NCI-H1092 treated with DMSO at 0.1 percent for 48 hours (cell line): ENCODE measurements around the gene RASL12.
A peak's percentile ranks its signal among the peaks of the same experiment; 100 is the strongest.
"Not testable (repeated sequence)": the region's sequence is repeated elsewhere in the genome, so short reads cannot be mapped to it uniquely, and the experiment has no call there.

Experiments
- DNase-seq: peaks from one replicate; lab custom pipeline; 2025; lab: John Stamatoyannopoulos, UW

Gene RASL12

GRCh38 chr15:65056106-65056505 is 11.7 kb downstream of the RASL12 start:
- DNase-seq: no peak

DNA sequence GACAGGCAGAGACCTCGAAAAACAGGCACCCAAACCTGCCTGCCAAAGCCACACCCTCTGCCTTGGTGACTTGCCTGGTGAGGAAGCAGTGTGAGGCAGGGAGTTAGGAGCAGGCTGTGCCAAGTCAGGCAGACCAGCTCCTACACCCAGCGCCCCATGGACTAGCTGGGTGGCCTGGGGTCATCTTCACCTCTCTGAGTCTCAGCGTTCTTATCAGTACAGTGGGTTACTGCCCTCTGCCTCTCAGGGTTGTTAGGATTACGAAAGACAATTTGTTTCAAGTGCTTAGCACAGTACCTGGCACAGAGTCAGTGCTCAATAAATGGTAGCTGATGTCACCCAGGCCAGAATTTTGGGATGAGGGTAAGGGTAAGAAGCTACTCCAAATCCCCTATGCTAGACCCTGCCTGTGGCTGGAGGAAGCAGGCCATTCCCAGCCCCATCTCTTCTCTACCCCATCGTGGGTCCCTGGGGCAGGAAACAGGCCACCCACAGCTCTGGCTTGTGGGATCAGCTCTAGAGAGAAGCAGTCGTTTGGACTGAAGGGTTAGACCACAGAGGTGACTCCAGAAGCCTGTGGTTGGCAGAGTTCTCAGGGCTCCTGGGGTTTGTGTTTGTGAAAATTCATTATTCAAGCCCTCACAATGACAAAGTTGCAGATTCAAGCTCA is 12.5 kb downstream of the RASL12 start:
- DNase-seq: no peak

DNA sequence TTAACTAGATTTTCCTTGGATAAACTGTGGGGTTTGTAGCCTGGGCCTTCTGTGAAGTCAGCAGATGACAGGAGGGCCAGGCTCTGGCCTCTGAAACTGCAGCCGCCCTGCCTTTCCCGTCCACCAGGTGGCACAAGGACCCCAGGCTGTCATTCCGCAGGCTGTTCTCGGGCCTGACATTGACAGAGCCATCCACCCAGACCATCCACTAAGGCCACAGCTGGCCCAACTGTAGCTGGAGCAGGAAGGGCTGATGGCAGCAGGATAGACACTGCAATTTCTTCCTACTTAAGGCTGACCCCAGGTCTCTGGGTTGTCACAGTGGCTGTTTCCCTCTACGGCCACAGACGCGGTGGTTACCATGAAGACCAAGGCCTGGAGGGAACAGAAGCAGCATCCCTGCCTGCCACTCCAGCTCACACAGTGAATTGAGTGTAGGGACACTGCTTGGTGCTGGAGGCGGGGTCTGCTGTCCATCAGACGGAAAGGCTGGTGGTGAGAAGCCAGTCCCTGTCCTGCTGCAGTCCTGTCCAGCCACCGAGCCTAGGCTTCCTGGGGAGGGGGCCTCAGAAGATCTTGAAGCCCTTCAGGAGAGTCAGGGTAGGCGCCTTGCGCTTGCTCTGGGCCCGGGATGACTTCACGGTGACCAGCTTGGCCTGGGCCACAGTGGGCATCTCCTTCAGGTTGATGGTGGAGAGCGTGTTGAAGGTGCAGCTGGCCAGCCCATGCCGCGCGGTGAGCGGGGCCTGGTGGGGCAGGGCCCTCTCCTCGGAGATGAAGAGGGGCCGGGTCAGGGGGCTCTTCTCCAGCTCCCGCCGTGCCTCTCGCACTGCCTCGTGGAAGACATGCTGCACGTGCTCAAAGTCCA is 13.2 kb downstream of the RASL12 start:
- peak; percentile 12 for DNase-seq

- DNase-seq: no peak
These were observed 14.8 kb downstream of the RASL12 start for GRCh38 chr15:65052956-65053355.

DNA sequence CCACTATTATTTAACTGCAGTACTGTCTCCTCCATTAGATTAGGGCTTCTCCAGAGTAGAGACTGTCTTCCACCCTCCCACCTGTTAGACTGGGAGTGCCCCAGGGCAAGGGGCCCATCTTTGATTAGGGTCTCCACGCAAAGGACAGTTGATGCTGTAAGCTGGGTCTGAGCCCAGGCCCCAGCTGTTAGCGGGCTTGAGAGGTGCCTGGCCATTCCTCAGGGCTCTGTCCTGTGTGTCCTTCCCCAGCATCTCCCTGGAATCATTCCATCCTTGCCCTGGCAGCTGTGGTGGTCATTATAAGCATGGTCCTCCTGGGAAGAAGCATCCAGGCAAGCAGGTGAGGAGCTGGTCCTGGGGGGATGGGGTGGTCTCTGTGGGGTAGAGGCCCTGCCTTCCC is 16.5 kb downstream of the RASL12 start:
- no peak for DNase-seq

GRCh38 chr15:65050270-65050669 is 17.5 kb downstream of the RASL12 start:
- DNase-seq: no peak

DNA sequence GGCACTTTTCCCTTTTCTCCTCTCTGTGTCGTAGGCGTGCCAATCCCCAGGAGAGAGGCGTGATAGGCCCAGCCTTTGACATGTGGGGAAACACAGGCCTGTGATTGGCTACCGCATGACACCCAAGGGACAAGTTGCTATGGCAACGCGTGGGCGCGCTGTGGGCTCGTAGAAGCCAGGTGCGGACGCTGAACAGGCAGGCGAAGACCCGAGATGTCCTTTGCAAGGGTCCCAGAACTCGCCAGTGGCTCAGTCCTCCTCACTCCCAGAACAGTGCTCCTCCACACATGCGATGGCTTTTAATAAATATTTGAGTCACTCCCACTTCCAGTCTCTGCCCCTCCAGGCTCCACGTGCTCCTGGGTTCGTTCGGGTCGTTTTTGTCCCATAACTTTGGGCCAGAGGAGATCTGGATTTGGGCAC is 18.4 kb downstream of the RASL12 start:
- peak; percentile 89 for DNase-seq

DNA sequence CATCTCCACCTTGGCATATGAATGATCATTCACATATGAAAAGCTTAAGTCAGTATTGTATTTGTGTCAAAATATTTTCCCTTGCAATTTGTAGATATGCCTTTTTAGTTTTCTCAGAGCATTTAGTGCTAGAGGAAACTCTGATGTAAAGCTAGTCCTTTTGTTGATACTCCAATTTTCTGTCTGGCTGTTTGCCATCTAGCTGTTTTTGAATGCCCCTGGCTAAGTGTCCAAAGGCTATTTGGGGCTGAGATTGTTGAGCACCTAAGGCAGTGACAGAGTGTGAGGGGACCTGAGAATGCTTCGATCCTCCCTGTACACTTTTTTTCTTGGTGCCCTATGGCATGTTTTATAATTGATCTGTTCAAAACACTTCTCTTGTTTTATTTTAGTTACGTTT is 19.6 kb downstream of the RASL12 start:
- DNase-seq: peak; percentile 10

DNA sequence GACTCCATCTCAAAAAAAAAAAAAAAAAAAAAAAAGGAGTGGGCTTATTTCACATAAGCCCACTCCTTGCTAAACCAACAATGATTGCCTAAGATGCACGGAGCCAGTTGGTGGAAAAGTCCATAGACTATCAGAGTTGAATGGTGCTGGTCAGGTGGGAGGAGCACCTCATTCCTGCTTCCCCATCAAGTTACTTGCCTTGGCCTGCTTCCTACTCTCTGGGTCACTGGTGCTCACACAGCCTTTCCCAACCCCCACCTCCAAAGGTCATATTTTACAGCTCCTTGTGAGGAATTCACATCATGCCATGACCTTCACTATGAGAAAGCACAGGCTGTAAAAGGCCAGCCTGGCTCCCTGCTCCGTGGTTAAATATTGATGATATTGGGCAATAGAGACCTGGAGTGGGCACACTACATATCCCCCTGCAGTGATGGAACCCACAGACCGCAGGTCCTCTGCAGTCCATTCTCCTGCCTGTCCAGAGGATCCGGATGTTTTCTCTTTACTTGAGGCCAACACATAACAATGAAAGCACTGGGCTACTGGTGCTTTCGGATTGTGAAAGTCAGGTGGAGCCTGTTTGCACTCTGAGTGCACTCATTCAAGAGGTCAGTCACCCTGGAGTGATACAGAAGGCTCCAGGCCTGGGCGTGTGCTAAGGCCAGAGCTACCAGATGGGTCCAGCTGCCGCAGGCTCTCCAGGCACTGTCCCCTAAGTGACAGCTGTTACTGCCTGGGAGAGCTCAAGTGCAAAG is 22.9 kb downstream of the RASL12 start, which contains the start of gene SLC51B:
SLC51B (plus strand) TSS at position 664 of the 758 bp plus-strand sequence. CDS start 4,618 bp downstream, outside the sequence.
- DNase-seq: no peak

- DNase-seq: not testable (repeated sequence)
These were observed 23.6 kb downstream of the RASL12 start for GRCh38 chr15:65044218-65044617.

- no peak for DNase-seq
These were observed 24.9 kb downstream of the RASL12 start for GRCh38 chr15:65042776-65043327.

- no peak for DNase-seq
These were observed 26.0 kb downstream of the RASL12 start for GRCh38 chr15:65041787-65042186.

GRCh38 chr15:65040461-65040860 is 27.3 kb downstream of the RASL12 start:
- DNase-seq: no peak

GRCh38 chr15:65038836-65039235 is 29.0 kb downstream of the RASL12 start:
- no peak for DNase-seq

DNA sequence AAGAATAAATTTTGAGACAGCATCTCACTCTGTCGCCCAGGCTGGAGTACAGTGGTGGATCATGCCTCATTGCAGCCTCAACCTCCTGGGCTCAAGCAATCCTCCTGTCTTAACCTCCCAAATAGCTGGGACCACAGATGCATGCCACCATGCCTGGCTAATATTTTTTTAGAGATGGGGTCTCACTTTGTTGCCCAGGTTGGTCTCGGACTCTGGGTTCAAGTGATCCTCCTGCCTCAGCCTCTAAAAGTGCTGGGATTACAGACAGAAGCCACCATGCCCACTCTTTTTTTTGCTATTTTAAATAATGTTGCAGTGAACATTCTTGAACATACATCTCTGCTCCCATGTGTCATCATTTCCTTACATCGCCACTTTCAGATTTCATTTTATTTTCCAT is 29.4 kb downstream of the RASL12 start:
- no peak for DNase-seq

- DNase-seq: no peak
These were observed 30.5 kb downstream of the RASL12 start for GRCh38 chr15:65037309-65037708.

- DNase-seq: no peak
These were observed 33.1 kb downstream of the RASL12 start for GRCh38 chr15:65034719-65035118.

- DNase-seq: peak; percentile 38
These were observed 34.0 kb downstream of the RASL12 start for GRCh38 chr15:65033659-65034269.

- DNase-seq: peak; percentile 27
These were observed 34.8 kb downstream of the RASL12 start for GRCh38 chr15:65032801-65033537.

GRCh38 chr15:65029736-65030208 is 38.0 kb downstream of the RASL12 start:
- DNase-seq: no peak
